Endothelial cell of umbilical vein (primary cell): ENCODE data around the gene DPYSL4. TPM values are rescaled to one million over a fixed set of nuclear protein-coding genes. Genes with fewer than 3 reads are reported as not detected.

Source experiments
- BruUV-seq: library from RNA; stranded (reverse); fragments of 400-500 nt; replicated peaks from 2 replicates; lab custom pipeline; 2021; lab: Mats Ljungman, UMichigan
- CTCF ChIA-PET: fragments of 300-600, 350-600 bp; sonication (Branson Sonifier 250); formaldehyde crosslinking; loops from one replicate; lab custom pipeline; 2021; ENCODE audit warnings: antibody characterized with exemption, inconsistent platforms; lab: Charles Lee
- POLR2A ChIA-PET: fragments of 300-600, 350-600 bp; sonication (Branson Sonifier 250); formaldehyde crosslinking; loops from one replicate; lab custom pipeline; 2021; ENCODE audit warnings: antibody characterized with exemption, inconsistent platforms; lab: Charles Lee
- DNase-seq: peaks from one replicate; pipeline ENCODE4 v3.0.0-alpha.2; 2011; ENCODE audit warnings: low read depth, low spot score
- FAIRE-seq: peaks from 2 replicates; lab custom pipeline; 2011; peaks lifted over from hg19 to GRCh38; lab: Jason Lieb, UNC
- H2AFZ ChIP-seq: 2 replicates; pipeline ENCODE4 v1.6.0; 2012; ENCODE audit warnings: low read depth, low read length, control low read depth, inconsistent platforms
- H3K27ac ChIP-seq: 2 replicates; pipeline ENCODE4 v1.5.1; 2011; ENCODE audit warnings: low read depth, mild to moderate bottlenecking, control low read depth, low read length, moderate library complexity; ENCODE audit not compliant: insufficient read depth
- H3K27me3 ChIP-seq, 2 experiments: 2 replicates each; pipeline versions ENCODE4 v1.6.0 to v1.6.1; 2011; ENCODE audit warnings: low read length in 2 of 2, mixed read lengths in 1 of 2; ENCODE audit not compliant: control insufficient read depth in 2 of 2, insufficient read depth in 2 of 2
- H3K36me3 ChIP-seq, 2 experiments: 2 replicates in 1 of 2; 3 replicates in 1 of 2; pipeline ENCODE4 v1.5.1; 2011; ENCODE audit warnings: low read length in 2 of 2, mild to moderate bottlenecking in 1 of 2, moderate library complexity in 1 of 2; ENCODE audit not compliant: control insufficient read depth in 2 of 2, insufficient read depth in 2 of 2; ENCODE audit errors: extremely low read depth in 1 of 2
- H3K4me1 ChIP-seq: 3 replicates; pipeline ENCODE4 v1.5.1; 2011; ENCODE audit warnings: mild to moderate bottlenecking, low read length; ENCODE audit not compliant: control insufficient read depth, insufficient read depth; ENCODE audit errors: extremely low read depth
- H3K4me2 ChIP-seq: 2 replicates; pipeline ENCODE4 v1.6.1; 2011; ENCODE audit warnings: low read length, control low read depth, mixed read lengths; ENCODE audit not compliant: insufficient read depth
- H3K4me3 ChIP-seq, 3 experiments: fragments of 200-600 bp in 1 of 3; sonication (generic), shearing (Covaris generic) in 1 of 3; replicated peaks in 1 of 3; 2 replicates each; pipeline ENCODE4 v1.5.1; 2011 to 2016; ENCODE audit warnings: control low read depth in 3 of 3, low read length in 3 of 3, mild to moderate bottlenecking in 2 of 3, inconsistent platforms in 1 of 3, low read depth in 1 of 3, moderate library complexity in 1 of 3; ENCODE audit not compliant: insufficient read depth in 1 of 3
- H3K79me2 ChIP-seq: 2 replicates; pipeline ENCODE4 v1.6.0; 2012; ENCODE audit warnings: low read length, inconsistent platforms; ENCODE audit not compliant: control insufficient read depth, insufficient read depth
- H3K9ac ChIP-seq: replicated peaks from 2 replicates; pipeline ENCODE3; 2011; ENCODE audit warnings: low read length, control low read depth; ENCODE audit not compliant: insufficient read depth; ENCODE audit errors: extremely low read depth
- H3K9me1 ChIP-seq: replicated peaks from 3 replicates; pipeline ENCODE4 v1.6.0; 2011; ENCODE audit warnings: mild to moderate bottlenecking, low read length; ENCODE audit not compliant: control insufficient read depth, insufficient read depth; ENCODE audit errors: extremely low read depth
- H3K9me3 ChIP-seq: replicated peaks from 2 replicates; pipeline ENCODE4 v1.5.1; 2012; ENCODE audit warnings: low read length, inconsistent platforms; ENCODE audit not compliant: control insufficient read depth, insufficient read depth
- H4K20me1 ChIP-seq: replicated peaks from 2 replicates; pipeline ENCODE3; 2011; ENCODE audit warnings: mild to moderate bottlenecking, low read length; ENCODE audit not compliant: control insufficient read depth, insufficient read depth; ENCODE audit errors: extremely low read depth
- EZH2 ChIP-seq: IDR thresholded peaks from 2 replicates; pipeline ENCODE4 v1.6.1; 2012; ENCODE audit warnings: borderline replicate concordance, low read depth, mild to moderate bottlenecking, moderate library complexity, low read length, inconsistent platforms; ENCODE audit not compliant: severe bottlenecking
- FOS ChIP-seq: IDR thresholded peaks from 2 replicates; pipeline ENCODE4 v1.6.1; 2011; ENCODE audit warnings: mild to moderate bottlenecking, low read length, moderate library complexity, borderline replicate concordance; ENCODE audit not compliant: insufficient read depth
- GATA2 ChIP-seq: IDR thresholded peaks from 2 replicates; pipeline ENCODE4 v1.7.0; 2011; ENCODE audit warnings: low read depth, mild to moderate bottlenecking, moderate library complexity, mixed read lengths, low read length; ENCODE audit not compliant: insufficient read length, insufficient read depth
- JUN ChIP-seq: IDR thresholded peaks from 2 replicates; pipeline ENCODE4 v1.6.1; 2011; ENCODE audit warnings: borderline replicate concordance, low read depth; ENCODE audit not compliant: insufficient read length, insufficient read depth
- MYC ChIP-seq: IDR thresholded peaks from one replicate; pipeline ENCODE4 v1.6.1; 2011; ENCODE audit warnings: mild to moderate bottlenecking, low read depth, low read length
- POLR2A ChIP-seq: IDR thresholded peaks from 2 replicates; pipeline ENCODE4 v1.6.1; 2012; ENCODE audit warnings: low read depth, mild to moderate bottlenecking, control low read depth, low read length
- POLR2AphosphoS5 ChIP-seq: IDR thresholded peaks from 2 replicates; pipeline ENCODE4 v1.6.1; 2012; ENCODE audit warnings: low read depth, mild to moderate bottlenecking, control low read depth, low read length, moderate library complexity; ENCODE audit not compliant: insufficient read depth
- dilution Hi-C: fragments of 300-500 bp; cut with MboI; formaldehyde crosslinking; loops from one replicate; pipeline ENCODE4 v1.15.0; 2019; ENCODE audit warnings: low sequenced_read_pairs; ENCODE audit not compliant: extremely low pct_ligation_motif_present
- intact Hi-C: fragments of 100-400 bp; cut with micrococcal nuclease; formaldehyde crosslinking; loops from one replicate; pipeline ENCODE4 v1.10.0; 2022
- polyA plus RNA-seq, 4 experiments: library from polyadenylated mRNA; depleted of rRNA in 3 of 4; stranded (reverse) in 3 of 4; unstranded in 1 of 4; fragments of >200 nt; gene quantifications; 2 replicates each; pipeline versions ENCODE4 v1.2.1 to v1.2.3, GENCODE V29; 2011 to 2012; ENCODE audit warnings: missing spikeins in 1 of 4
- total RNA-seq: library from RNA; stranded (reverse); gene quantifications from 2 replicates; pipeline ENCODE4 v1.2.3, GENCODE V29; 2021
- TF ChIP-seq, protein P1 (sequence below): IDR thresholded peaks from 2 replicates; pipeline ENCODE4 v1.6.1; 2011; ENCODE audit not compliant: insufficient read depth, insufficient read length
- TF ChIP-seq, protein P2 (sequence below), 2 donors: IDR thresholded peaks; 1 replicate in 1 of 2; 2 replicates in 1 of 2; pipeline ENCODE4 v1.5.1; 2011; ENCODE audit warnings: low read length in 2 of 2, mild to moderate bottlenecking in 2 of 2, moderate library complexity in 2 of 2, control low read depth in 1 of 2, inconsistent platforms in 1 of 2, low read depth in 1 of 2; ENCODE audit not compliant: insufficient read depth in 1 of 2; ENCODE audit errors: extremely low read depth in 1 of 2

Gene DPYSL4
- total and polyA plus RNA-seq, 2 donors (not counting 3 experiments of a cell fraction or from before 2014, with no cell fraction given), result 27.1 to 60.0 TPM

- H3K36me3 ChIP-seq, result no peaks in the 10 kb centered on the region
- no peak overlapping the region for H3K4me2 ChIP-seq
- ChIA-PET CTCF (no interaction called here), POLR2A (no interaction called here)
- H3K4me1 ChIP-seq, result no peaks in the 10 kb centered on the region
- TF ChIP-seq, protein P1, sequence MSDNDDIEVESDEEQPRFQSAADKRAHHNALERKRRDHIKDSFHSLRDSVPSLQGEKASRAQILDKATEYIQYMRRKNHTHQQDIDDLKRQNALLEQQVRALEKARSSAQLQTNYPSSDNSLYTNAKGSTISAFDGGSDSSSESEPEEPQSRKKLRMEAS, result no peak
- TF ChIP-seq POLR2A (no peak), JUN (no peak), EZH2 (no peak), GATA2 (no peak), FOS (no peak), POLR2AphosphoS5 (no peak), MYC (no peak)
- TF ChIP-seq, protein P2, sequence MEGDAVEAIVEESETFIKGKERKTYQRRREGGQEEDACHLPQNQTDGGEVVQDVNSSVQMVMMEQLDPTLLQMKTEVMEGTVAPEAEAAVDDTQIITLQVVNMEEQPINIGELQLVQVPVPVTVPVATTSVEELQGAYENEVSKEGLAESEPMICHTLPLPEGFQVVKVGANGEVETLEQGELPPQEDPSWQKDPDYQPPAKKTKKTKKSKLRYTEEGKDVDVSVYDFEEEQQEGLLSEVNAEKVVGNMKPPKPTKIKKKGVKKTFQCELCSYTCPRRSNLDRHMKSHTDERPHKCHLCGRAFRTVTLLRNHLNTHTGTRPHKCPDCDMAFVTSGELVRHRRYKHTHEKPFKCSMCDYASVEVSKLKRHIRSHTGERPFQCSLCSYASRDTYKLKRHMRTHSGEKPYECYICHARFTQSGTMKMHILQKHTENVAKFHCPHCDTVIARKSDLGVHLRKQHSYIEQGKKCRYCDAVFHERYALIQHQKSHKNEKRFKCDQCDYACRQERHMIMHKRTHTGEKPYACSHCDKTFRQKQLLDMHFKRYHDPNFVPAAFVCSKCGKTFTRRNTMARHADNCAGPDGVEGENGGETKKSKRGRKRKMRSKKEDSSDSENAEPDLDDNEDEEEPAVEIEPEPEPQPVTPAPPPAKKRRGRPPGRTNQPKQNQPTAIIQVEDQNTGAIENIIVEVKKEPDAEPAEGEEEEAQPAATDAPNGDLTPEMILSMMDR (IDR thresholded peaks at IDR 0.05; ENCODE audit: extremely low read depth in 1 of 2, insufficient read depth in 1 of 2, low read depth in 1 of 2, low read length in 2 of 2), result no peak
- BruUV-seq, result no TSS peak
- FAIRE-seq (no peak), DNase-seq (no peak)
- H3K9ac ChIP-seq, result no peak overlapping the region
- no peaks in the 10 kb centered on the region for H4K20me1 ChIP-seq
- no peaks in the 10 kb centered on the region for H3K27me3 ChIP-seq
- no peak overlapping the region for H3K4me3 ChIP-seq
- intact Hi-C loops (no loop called here), dilution Hi-C loops (no loop called here)
- H2AFZ ChIP-seq, result no peak overlapping the region
- H3K79me2 ChIP-seq, result no peaks in the 10 kb centered on the region
- H3K9me3 ChIP-seq, result no peaks in the 10 kb centered on the region
- H3K27ac ChIP-seq, result no peak overlapping the region
- H3K9me1 ChIP-seq, result no peaks in the 10 kb centered on the region
Measured at GRCh38 chr10:132153616-132154217, 33.0 kb upstream of the DPYSL4 start.
